Progenitor cell of endocrine pancreas (in vitro differentiated cells): Measurements from ENCODE around the gene ASCC3. TPM values are rescaled to one million over a fixed set of nuclear protein-coding genes. Genes with fewer than 3 reads are reported as not detected.

Source experiments
- DNase-seq: peaks from one replicate; pipeline ENCODE4 v3.0.0; 2021; ENCODE audit warnings: low spot score; ENCODE audit not compliant: unreplicated experiment
- H3K27ac Mint-ChIP-seq: 2 replicates; pipeline ENCODE4 v1.8.0; 2021; ENCODE audit warnings: mild to moderate bottlenecking, moderate library complexity, mixed read lengths
- H3K27me3 Mint-ChIP-seq: 2 replicates; pipeline ENCODE4 v1.8.0; 2021; ENCODE audit warnings: mixed read lengths
- H3K36me3 Mint-ChIP-seq: 2 replicates; pipeline ENCODE4 v1.8.0; 2022; ENCODE audit warnings: mixed read lengths; ENCODE audit not compliant: insufficient read depth
- H3K4me1 Mint-ChIP-seq: 2 replicates; pipeline ENCODE4 v1.8.0; 2021; ENCODE audit warnings: low read depth, mixed read lengths
- H3K4me3 Mint-ChIP-seq: 2 replicates; pipeline ENCODE4 v1.8.0; 2021; ENCODE audit warnings: low read depth, mild to moderate bottlenecking, moderate library complexity, mixed read lengths
- H3K9me3 Mint-ChIP-seq: 2 replicates; pipeline ENCODE4 v1.8.0; 2021; ENCODE audit warnings: low read depth, mixed read lengths
- total RNA-seq: library from RNA; stranded (reverse); gene quantifications from 2 replicates; pipeline ENCODE4 v1.2.1, GENCODE V29; 2021
- TF ChIP-seq, protein P1 (sequence below): fragments of 200-600 bp; sonication (generic); IDR thresholded peaks from one replicate; pipeline ENCODE4 v1.5.0; 2021; ENCODE audit warnings: antibody characterized with exemption, mild to moderate bottlenecking; ENCODE audit not compliant: unreplicated experiment

ASCC3 gene
- total RNA-seq, 1 donor from 2014 or later = 36.6 TPM

DNA sequence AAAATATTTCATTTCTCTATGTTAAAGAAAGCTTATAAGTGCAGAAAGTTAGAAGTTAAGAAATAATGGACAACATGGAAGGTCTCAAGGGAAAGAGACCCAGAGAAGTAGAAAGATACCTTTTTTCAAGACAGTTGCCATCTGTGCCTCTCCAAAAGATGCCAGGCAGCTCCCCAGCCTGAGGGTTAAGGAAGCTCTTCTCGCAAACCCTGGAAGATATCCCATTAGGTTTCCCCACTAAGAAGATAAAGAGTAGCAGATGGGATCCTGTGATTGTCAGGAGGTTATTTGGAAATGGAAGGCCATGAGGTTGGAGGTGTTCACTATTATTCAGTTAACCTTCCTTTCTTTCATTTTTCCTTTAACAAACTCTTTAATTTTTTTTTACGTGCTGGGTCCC is 306.3 kb downstream of the ASCC3 start:
- Mint-ChIP-seq H3K36me3 (peaks cover 7% of the 10 kb centered on the region), H3K4me1 (no peaks in the 10 kb centered on the region), H3K9me3 (peaks cover 13% of the 10 kb centered on the region), H3K4me3 (no peak overlapping the region), H3K27me3 (no peaks in the 10 kb centered on the region), H3K27ac (no peak overlapping the region)
- TF ChIP-seq, protein P1, sequence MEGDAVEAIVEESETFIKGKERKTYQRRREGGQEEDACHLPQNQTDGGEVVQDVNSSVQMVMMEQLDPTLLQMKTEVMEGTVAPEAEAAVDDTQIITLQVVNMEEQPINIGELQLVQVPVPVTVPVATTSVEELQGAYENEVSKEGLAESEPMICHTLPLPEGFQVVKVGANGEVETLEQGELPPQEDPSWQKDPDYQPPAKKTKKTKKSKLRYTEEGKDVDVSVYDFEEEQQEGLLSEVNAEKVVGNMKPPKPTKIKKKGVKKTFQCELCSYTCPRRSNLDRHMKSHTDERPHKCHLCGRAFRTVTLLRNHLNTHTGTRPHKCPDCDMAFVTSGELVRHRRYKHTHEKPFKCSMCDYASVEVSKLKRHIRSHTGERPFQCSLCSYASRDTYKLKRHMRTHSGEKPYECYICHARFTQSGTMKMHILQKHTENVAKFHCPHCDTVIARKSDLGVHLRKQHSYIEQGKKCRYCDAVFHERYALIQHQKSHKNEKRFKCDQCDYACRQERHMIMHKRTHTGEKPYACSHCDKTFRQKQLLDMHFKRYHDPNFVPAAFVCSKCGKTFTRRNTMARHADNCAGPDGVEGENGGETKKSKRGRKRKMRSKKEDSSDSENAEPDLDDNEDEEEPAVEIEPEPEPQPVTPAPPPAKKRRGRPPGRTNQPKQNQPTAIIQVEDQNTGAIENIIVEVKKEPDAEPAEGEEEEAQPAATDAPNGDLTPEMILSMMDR = no peak
- DNase-seq = no peak

DNA sequence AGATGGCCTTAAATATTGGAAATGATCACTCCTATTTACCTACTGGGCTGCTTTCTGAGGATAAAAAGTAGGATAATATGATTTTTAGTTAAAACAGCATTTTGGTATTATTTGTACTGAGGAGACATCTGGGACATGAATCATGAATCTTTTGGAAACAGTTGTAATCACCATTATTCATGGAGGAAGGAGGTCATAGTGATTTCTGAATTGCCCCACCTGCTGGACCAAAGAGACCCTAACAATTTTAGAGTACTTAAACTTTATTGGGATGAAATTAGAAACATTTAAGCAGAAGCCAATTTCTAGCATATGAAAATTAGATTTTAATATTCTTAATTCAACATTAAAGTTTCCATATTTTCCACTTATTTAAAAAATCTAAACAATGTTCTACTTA is 308.0 kb downstream of the ASCC3 start:
- TF ChIP-seq, protein P1 = peak; percentile 57
- no peaks in the 10 kb centered on the region for H3K4me1 Mint-ChIP-seq
- H3K27ac Mint-ChIP-seq = no peak overlapping the region
- DNase-seq = no peak
- H3K27me3 Mint-ChIP-seq = no peaks in the 10 kb centered on the region
- H3K36me3 Mint-ChIP-seq = peaks cover 7% of the 10 kb centered on the region
- H3K4me3 Mint-ChIP-seq = no peak overlapping the region
- H3K9me3 Mint-ChIP-seq = peaks cover 6% of the 10 kb centered on the region

DNA sequence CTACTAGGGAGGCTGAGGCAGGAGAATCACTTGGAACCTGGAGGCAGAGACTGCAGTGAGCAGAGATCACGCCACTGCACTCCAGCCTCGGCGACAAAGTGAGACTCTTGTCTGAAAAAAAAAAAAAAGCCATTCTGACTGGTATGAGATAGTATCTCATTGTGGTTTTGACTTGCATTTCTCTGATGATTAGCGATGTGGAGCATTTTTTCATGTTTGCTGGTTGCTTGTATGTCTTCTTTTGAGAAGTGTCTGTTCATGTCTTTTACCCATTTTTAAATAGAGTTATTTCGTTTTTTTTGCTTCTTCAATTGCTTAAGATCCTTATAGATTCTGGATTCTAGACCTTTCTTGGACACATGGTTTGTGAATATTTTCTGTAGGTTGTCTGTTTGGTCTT is 312.9 kb downstream of the ASCC3 start:
- DNase-seq = no peak
- H3K27ac Mint-ChIP-seq = no peak overlapping the region
- peaks cover 6% of the 10 kb centered on the region for H3K9me3 Mint-ChIP-seq
- no peak overlapping the region for H3K4me3 Mint-ChIP-seq
- TF ChIP-seq, protein P1 = no peak
- H3K36me3 Mint-ChIP-seq = peaks cover 9% of the 10 kb centered on the region
- no peaks in the 10 kb centered on the region for H3K27me3 Mint-ChIP-seq
- H3K4me1 Mint-ChIP-seq = peaks cover 5% of the 10 kb centered on the region

DNA sequence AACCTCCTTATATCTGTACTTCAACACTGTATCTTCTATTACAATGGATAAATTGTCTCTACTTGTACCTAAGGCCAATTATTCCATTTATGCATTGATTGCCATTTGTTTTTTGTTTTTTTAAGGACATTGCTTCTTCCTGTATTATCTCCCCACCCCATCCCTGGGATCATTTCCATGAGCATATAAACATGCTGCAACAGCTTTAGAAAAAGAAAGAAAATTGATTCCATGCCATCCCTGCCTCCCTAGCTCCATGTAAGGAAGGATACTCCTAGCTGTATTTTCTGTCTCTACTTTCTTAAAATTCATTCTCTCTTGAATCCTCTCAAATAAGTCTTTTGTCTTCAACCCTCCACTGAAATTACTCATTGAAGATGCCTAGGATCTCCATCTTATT is 314.6 kb downstream of the ASCC3 start:
- Mint-ChIP-seq H3K27me3 (no peaks in the 10 kb centered on the region), H3K4me1 (peaks cover 6% of the 10 kb centered on the region), H3K36me3 (peaks cover 9% of the 10 kb centered on the region), H3K9me3 (peaks cover 6% of the 10 kb centered on the region), H3K27ac (no peak overlapping the region), H3K4me3 (no peak overlapping the region)
- TF ChIP-seq, protein P1 = no peak
- no peak for DNase-seq

DNA sequence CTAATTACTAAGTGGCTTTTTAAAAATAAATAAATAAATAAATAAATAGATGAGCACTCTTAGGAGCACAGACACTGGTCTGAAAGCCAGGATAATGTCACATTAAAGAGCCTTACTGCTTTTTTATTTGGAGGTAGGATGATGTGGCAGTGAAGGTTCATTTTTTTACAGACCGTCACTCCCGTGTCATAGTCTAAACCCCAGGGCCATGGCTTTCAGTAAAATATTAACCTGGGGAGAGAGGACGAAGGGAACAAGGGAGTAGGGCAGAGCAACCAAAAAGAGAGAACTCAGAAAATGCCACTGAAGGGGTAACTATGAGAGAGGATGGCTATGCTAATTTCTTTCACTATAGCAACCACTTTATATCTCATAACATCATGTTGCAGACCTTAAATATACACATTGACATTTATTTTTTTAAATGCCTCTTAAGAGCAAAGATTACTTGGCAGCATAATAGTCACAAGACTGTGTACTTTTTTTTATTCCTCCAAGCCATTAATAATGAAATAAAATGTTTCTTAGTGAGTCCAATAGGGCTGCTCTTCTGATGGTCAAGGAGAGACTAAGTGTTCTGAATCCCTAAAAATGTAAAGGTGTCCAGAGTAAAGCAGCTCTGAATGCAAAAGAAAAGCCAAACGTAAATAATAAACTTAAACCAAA is 315.6 kb downstream of the ASCC3 start:
- H3K27me3 Mint-ChIP-seq = no peaks in the 10 kb centered on the region
- H3K36me3 Mint-ChIP-seq = peaks cover 7% of the 10 kb centered on the region
- H3K4me3 Mint-ChIP-seq = no peak overlapping the region
- peaks cover 6% of the 10 kb centered on the region for H3K9me3 Mint-ChIP-seq
- peaks cover 6% of the 10 kb centered on the region for H3K4me1 Mint-ChIP-seq
- TF ChIP-seq, protein P1 = no peak
- H3K27ac Mint-ChIP-seq = no peak overlapping the region
- no peak for DNase-seq
